Measurements from ENCODE around the gene PGRMC2. TPM values are rescaled to one million over a fixed set of nuclear protein-coding genes. Genes with fewer than 3 reads are reported as not detected.

Gene PGRMC2
- total RNA-seq, 1 experiment from 2014 or later = 77.6 TPM

GRCh38 chr4:128241981-128242380 lies 45.6 kb downstream of the PGRMC2 start:
- Histone ChIP-seq H2BK5ac (ENCODE audit: insufficient read length, low read length) (no peak overlapping the region), H3K4ac (ENCODE audit: low read depth, low read length) (no peak overlapping the region), H4K8ac (replicated peaks; ENCODE audit: insufficient read length, low read depth, low read length) (no peak overlapping the region), H3K4me2 (ENCODE audit: insufficient read depth, insufficient read length, low read length) (no peak overlapping the region), H3K23ac (ENCODE audit: insufficient read length, low read depth, low read length) (no peak overlapping the region), H3K14ac (ENCODE audit: insufficient read depth, low read length) (no peak overlapping the region), H3K9me3 (ENCODE audit: control insufficient read depth, low read depth, low read length) (no peaks in the 10 kb centered on the region), H3K18ac (ENCODE audit: insufficient read length, low read depth, low read length) (no peak overlapping the region), H2AFZ (ENCODE audit: low read length) (no peak overlapping the region), H3K79me2 (ENCODE audit: insufficient read depth, low read length) (no peaks in the 10 kb centered on the region), H3K56ac (ENCODE audit: insufficient read length, low read depth, low read length) (no peak overlapping the region), H3K79me1 (ENCODE audit: insufficient read depth, low read depth, low read length, poor library complexity, severe bottlenecking) (no peaks in the 10 kb centered on the region), H2BK12ac (ENCODE audit: insufficient read length, low read depth, low read length) (no peak overlapping the region), H2BK15ac (ENCODE audit: low read depth, low read length) (no peak overlapping the region), H3T11ph (ENCODE audit: low read length) (no peak overlapping the region), H3K9ac (ENCODE audit: extremely low read depth, insufficient read length, low read length) (no peak overlapping the region), H3K4me1 (ENCODE audit: insufficient read depth, low read length) (no peaks in the 10 kb centered on the region), H3K27me3 (ENCODE audit: insufficient read depth, low read length) (no peaks in the 10 kb centered on the region), H2BK120ac (ENCODE audit: low read depth, low read length, poor library complexity, severe bottlenecking) (no peak overlapping the region), H4K5ac (ENCODE audit: insufficient read length, low read depth, low read length) (no peak overlapping the region), H4K20me1 (ENCODE audit: control insufficient read depth, insufficient read depth, insufficient read length) (no peaks in the 10 kb centered on the region), H3K27ac (ENCODE audit: insufficient read length, low read depth, low read length) (no peak overlapping the region), H3K23me2 (ENCODE audit: insufficient read length, low read depth, low read length, poor library complexity, severe bottlenecking) (no peaks in the 10 kb centered on the region), H4K91ac (ENCODE audit: insufficient read length, low read depth, low read length) (no peak overlapping the region), H2AK5ac (ENCODE audit: insufficient read length, low read length) (no peak overlapping the region), H2BK20ac (ENCODE audit: low read depth, low read length, poor library complexity, severe bottlenecking) (no peak overlapping the region)
- no peak for TF ChIP-seq CTCF (conservative IDR thresholded peaks at IDR 0.05)
- no CpG with 5 or more reads among the region's 3 CpGs for WGBS (ENCODE audit: extremely low coverage, insufficient read length, low lambda C conversion rate)
- Mint-ChIP-seq H3K36me3 (ENCODE audit: insufficient read depth in 1 of 3, low read depth in 3 of 3) (peaks cover 10 to 20% (median 14%) of the 10 kb centered on the region in 3 experiments), H3K27me3 (ENCODE audit: low read depth) (no peaks in the 10 kb centered on the region; the same call in 1 of the 2 replicates), H3K27ac (no peak overlapping the region), H3K9me3 (peaks cover 19 to 41% of the 10 kb centered on the region in 2 experiments), H3K4me3 (no peak overlapping the region), H3K4me1 (peaks cover 0 to 2% of the 10 kb centered on the region in 2 experiments; a peak in 2 of 4 replicates)
- no peak for DNase-seq
